Left lung (tissue), 10 donors: Measurements from ENCODE around the gene EHD1. TPM values are rescaled to one million over a fixed set of nuclear protein-coding genes. Genes with fewer than 3 reads are reported as not detected.

Source experiments
- ATAC-seq: fragments of 200-7000 bp; cut with Tn5 transposase; one replicate; pipeline ENCODE4 v1.9.1; 2020; ENCODE audit warnings: moderate library complexity
- DNase-seq, 4 donors: peaks; one replicate each; pipeline ENCODE4 v3.0.0-alpha.2; 2013 to 2020
- H3K27ac ChIP-seq, 2 donors: fragments of 200-600 bp; sonication (generic) in 1 of 2; one replicate each; pipeline versions ENCODE4 v1.5.0 to v1.8.0; 2020 to 2021
- H3K27me3 ChIP-seq, 2 donors: fragments of 200-600 bp; sonication (generic) in 1 of 2; one replicate each; pipeline versions ENCODE4 v1.5.0 to v1.8.0; 2020 to 2021
- H3K36me3 ChIP-seq, 2 donors: fragments of 200-600 bp; sonication (generic) in 1 of 2; one replicate each; pipeline versions ENCODE4 v1.5.0 to v1.8.0; 2020 to 2021
- H3K4me1 ChIP-seq, 2 donors: fragments of 200-600 bp; one replicate each; pipeline ENCODE4 v1.8.0; 2021
- H3K4me3 ChIP-seq, 2 donors: fragments of 200-600 bp; sonication (generic) in 1 of 2; one replicate each; pipeline versions ENCODE4 v1.5.0 to v1.8.0; 2020 to 2021; ENCODE audit warnings: mild to moderate bottlenecking in 1 of 2
- H3K9me3 ChIP-seq, 2 donors: fragments of 200-600 bp; sonication (generic) in 1 of 2; one replicate each; pipeline versions ENCODE4 v1.5.0 to v1.8.0; 2020 to 2021
- intact Hi-C, 2 donors: fragments of 100-400 bp; cut with DNase I; formaldehyde crosslinking; loops; one replicate each; pipeline versions ENCODE4 v1.11.2 to v1.14.2; 2022
- polyA plus RNA-seq, 6 donors: library from polyadenylated mRNA; unstranded; fragments of 120-200 nt; gene quantifications; one replicate each; pipeline ENCODE4 v1.2.1, GENCODE V29; 2013; ENCODE audit not compliant: insufficient read length in 6 of 6
- total RNA-seq, 2 donors: library from RNA; stranded (reverse); fragmentation: NEBNext Ultra II Directional; extraction: Animal tissue kit (Norgen Biotek cat#: 25700); gene quantifications; one replicate each; pipeline ENCODE4 v1.2.1, GENCODE V29; 2021
- TF ChIP-seq, protein P1 (sequence below), 2 donors: fragments of 200-600 bp; sonication (generic) in 1 of 2; IDR thresholded peaks; one replicate each; pipeline versions ENCODE4 v1.5.0 to v1.8.0; 2021; ENCODE audit warnings: antibody characterized with exemption in 2 of 2
- donor health status: DM: no; HTN: yes; CAD: no.
- donor health status: DM: no; HTN: no; CAD: no.

The EHD1 gene
- total and polyA plus RNA-seq, 8 donors: 44.7 to 153 (median 55.4) TPM

DNA sequence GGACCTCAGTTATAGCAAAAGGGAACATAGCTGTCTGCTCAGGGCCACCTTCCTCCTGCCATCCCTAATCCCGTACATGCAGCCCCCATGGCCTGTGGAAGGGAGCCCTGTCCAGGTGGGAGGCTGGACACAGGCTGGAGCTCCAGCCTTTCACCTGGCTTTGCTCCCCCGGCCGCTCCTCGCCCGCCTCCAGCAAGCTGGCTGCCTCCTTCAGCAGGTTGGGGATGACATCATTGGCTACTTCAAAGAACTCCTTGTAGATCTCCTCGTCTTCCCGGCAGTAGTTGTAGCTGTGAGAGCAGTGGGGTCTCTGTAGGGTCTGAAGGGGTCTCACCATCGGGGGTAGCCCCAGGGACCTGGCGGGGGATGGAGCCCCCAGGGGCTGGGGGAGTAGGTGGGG is 72.9 kb downstream of the EHD1 start:
- no peak for ATAC-seq
- TF ChIP-seq, protein P1, sequence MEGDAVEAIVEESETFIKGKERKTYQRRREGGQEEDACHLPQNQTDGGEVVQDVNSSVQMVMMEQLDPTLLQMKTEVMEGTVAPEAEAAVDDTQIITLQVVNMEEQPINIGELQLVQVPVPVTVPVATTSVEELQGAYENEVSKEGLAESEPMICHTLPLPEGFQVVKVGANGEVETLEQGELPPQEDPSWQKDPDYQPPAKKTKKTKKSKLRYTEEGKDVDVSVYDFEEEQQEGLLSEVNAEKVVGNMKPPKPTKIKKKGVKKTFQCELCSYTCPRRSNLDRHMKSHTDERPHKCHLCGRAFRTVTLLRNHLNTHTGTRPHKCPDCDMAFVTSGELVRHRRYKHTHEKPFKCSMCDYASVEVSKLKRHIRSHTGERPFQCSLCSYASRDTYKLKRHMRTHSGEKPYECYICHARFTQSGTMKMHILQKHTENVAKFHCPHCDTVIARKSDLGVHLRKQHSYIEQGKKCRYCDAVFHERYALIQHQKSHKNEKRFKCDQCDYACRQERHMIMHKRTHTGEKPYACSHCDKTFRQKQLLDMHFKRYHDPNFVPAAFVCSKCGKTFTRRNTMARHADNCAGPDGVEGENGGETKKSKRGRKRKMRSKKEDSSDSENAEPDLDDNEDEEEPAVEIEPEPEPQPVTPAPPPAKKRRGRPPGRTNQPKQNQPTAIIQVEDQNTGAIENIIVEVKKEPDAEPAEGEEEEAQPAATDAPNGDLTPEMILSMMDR (IDR thresholded peaks at IDR 0.05): no peak
- no peaks in the 10 kb centered on the region for H3K9me3 ChIP-seq
- no peak for DNase-seq
- peaks cover 13 to 50% of the 10 kb centered on the region in 2 donors for H3K4me1 ChIP-seq
- H3K4me3 ChIP-seq: no peak overlapping the region
- no peak overlapping the region for H3K27ac ChIP-seq
- no peaks in the 10 kb centered on the region for H3K27me3 ChIP-seq
- intact Hi-C loops: no loop called here
- H3K36me3 ChIP-seq: peaks cover 0 to 32% of the 10 kb centered on the region in 2 donors

DNA sequence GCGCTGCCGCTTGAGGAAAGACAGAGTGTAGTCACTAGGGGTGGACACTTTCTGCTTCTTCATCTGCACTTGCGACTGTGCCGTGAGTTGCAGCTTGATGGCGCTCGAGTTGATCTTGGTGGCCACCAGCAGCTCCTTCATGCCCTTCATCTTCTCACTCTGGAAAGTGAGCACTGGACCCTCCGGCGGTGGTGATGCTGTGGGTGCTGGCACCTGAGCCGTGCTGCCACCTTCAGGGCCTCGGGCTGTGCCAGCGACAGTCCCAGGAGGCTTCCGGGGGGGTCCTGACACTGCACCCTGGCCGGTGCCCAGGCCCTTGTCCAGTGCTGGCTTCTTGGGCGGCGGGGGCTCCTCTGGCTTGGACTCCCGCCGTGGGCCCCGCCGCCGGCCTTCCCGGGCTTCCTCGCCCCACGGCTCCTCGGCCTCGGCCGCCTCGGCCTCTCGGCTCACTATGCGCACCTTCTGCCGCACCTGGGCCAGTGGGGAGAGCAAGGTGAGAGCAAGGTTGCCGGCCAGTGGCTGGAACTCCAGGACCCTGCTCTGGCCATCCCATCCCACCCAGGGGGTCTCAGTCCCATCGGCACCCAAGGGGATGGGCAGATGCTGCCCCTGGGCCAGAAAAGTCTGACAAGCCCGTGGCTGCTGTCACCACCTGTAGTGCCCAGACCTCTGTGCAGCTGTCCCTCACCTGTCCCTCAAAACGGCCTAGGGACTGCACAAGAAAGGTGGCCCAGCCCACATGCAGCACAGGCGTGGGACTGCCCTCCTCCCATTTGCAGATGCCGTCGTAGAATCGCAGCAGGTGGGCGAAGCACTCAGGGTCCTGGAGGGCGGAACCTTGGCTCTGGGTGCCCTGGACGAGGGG is 73.8 kb downstream of the EHD1 start:
- DNase-seq (no peak), ATAC-seq (no peak)
- H3K9me3 ChIP-seq: no peaks in the 10 kb centered on the region
- H3K4me1 ChIP-seq: peaks cover 12 to 51% of the 10 kb centered on the region in 2 donors
- TF ChIP-seq, protein P1 (IDR thresholded peaks at IDR 0.05): no peak
- peaks cover 0 to 39% of the 10 kb centered on the region in 2 donors for H3K36me3 ChIP-seq
- intact Hi-C loops: no loop called here
- no peaks in the 10 kb centered on the region for H3K27me3 ChIP-seq
- H3K27ac ChIP-seq: peak overlapping the region in 1 of 2 donors; percentile 83
- no peak overlapping the region for H3K4me3 ChIP-seq

DNA sequence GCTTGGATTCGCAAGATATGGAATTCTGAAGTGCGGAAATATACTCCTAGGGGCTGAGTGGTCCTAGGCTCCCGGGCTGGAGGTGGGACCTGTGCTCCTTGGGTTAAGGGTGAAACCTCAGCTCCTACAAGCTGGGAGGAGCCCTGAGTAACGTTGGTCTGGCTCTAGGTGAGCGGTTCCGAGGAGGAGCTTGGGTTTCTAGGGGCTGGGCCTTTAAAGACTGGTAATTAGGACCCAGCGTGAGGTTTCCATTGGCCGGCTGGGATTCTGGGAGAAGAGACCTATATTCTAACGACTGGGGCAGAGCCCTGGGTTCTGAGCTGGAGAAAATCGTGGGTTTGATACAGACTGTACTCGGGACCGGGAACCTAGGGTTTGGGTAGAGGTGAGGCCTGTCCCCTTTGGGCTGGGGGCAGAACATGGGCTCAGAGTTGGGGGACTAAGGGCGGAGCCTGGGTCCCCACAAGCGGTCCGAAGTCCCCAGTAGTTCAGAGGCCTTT is 74.5 kb downstream of the EHD1 start:
- Histone ChIP-seq H3K36me3 (peaks cover 0 to 46% of the 10 kb centered on the region in 2 donors), H3K4me3 (peak overlapping the region; percentile 51 to 65), H3K27ac (peak overlapping the region; percentile 68 to 83), H3K4me1 (peaks cover 8 to 45% of the 10 kb centered on the region in 2 donors), H3K9me3 (no peaks in the 10 kb centered on the region), H3K27me3 (no peaks in the 10 kb centered on the region)
- intact Hi-C loops: no loop called here
- TF ChIP-seq, protein P1 (IDR thresholded peaks at IDR 0.05): no peak
- no peak for DNase-seq
- ATAC-seq: peak; percentile 14

DNA sequence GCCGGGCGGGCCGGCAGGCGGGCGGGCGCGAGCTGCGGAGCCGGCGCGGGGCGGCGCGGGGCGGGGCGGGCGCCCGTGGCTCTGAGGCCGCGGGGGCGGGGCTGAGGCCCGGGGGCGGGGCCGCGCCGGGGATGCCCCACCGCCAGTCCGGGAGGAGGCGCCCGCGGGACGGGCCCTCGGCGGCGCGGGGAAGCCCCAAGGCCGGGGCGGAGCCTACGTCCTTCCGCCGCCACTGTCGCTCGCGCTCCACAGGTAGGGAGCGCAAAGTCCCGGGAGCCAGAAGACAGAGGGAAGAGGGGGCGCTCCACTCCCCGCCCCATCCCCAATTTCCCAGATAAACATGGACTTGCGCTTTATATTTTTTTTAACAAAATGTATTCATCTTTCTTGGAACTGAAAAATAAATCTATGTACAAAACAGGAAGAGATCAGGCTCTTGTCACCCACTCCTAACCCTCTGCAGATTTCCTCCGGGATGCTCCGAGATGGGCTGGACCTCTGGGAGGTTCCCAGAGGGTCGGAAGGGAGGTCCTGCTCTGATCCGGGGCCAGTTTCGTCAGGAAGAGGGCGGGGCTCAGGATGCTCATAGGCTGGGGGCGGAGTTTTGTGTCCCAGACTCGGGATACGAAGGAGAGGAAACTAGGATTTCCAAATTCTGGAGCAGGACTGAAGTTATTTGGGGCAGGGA is 75.1 kb downstream of the EHD1 start, which contains the start of gene MAP4K2:
Gene MAP4K2, minus strand, starts transcription at position 57 of the 688 bp plus-strand sequence. CDS start 65 bp downstream, outside the sequence.
- peak; percentile 95 for ATAC-seq
- Histone ChIP-seq H3K9me3 (no peaks in the 10 kb centered on the region), H3K27me3 (no peaks in the 10 kb centered on the region), H3K4me1 (peaks cover 8 to 42% of the 10 kb centered on the region in 2 donors), H3K27ac (peak within 1 kb of the TSS; percentile 80 to 83), H3K4me3 (peak within 1 kb of the TSS; percentile 51 to 65), H3K36me3 (peaks cover 0 to 46% of the 10 kb centered on the region in 2 donors)
- TF ChIP-seq, protein P1 (IDR thresholded peaks at IDR 0.05): no peak
- DNase-seq: peak; percentile 83 to 98 (median 89)
- intact Hi-C loops: no loop called here
